GM10266 (cell line): ENCODE results near the gene PGAM2.

Experiments
- DNase-seq: peaks from one replicate; pipeline ENCODE4 v3.0.0; 2012; ENCODE audit errors: extremely low spot score
- TF ChIP-seq, protein P1 (sequence below): IDR thresholded peaks from 2 replicates; pipeline ENCODE4 v1.5.1; 2012; ENCODE audit warnings: mild to moderate bottlenecking, low read depth; ENCODE audit not compliant: control insufficient read depth, insufficient read depth; ENCODE audit errors: missing control alignments

PGAM2 gene

DNA sequence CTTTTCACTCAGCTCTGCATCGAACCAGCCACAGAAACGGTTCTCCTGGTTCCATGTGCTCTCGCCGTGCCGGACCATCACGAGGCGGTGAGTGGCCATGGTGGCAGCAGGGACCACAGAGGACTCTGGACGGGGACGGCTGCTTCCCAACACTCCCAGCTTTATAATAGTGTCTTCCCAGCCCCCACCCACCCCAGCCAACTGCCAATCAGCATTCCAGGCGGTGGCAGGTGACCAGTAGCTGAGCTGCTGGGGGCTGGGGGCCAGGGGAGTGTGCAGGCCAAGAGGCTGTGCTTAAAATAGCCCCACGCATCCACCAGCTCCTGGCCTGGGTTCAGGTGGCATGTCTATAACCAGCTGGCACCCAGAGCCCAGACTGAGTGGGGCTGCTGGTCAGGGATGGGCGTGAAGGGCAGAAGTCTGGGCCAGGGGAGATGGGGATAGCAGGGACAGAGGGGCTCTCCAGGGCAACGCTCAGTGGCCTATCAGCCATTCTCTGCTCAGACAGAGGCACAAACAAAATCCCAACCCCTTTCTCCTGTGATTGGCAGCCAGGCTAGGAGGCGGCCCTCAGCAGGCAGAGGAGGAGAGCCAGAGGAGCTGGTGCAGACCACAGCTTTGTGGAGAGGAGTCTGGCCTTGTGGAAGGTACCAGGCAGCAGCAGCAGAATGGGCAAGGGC is at the start of gene PGAM2:
TSS of gene PGAM2 (minus strand) at position 137 of the 680 bp plus-strand sequence. CDS start at position 99, 38 bp downstream.
- TF ChIP-seq, protein P1, sequence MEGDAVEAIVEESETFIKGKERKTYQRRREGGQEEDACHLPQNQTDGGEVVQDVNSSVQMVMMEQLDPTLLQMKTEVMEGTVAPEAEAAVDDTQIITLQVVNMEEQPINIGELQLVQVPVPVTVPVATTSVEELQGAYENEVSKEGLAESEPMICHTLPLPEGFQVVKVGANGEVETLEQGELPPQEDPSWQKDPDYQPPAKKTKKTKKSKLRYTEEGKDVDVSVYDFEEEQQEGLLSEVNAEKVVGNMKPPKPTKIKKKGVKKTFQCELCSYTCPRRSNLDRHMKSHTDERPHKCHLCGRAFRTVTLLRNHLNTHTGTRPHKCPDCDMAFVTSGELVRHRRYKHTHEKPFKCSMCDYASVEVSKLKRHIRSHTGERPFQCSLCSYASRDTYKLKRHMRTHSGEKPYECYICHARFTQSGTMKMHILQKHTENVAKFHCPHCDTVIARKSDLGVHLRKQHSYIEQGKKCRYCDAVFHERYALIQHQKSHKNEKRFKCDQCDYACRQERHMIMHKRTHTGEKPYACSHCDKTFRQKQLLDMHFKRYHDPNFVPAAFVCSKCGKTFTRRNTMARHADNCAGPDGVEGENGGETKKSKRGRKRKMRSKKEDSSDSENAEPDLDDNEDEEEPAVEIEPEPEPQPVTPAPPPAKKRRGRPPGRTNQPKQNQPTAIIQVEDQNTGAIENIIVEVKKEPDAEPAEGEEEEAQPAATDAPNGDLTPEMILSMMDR = no peak
- DNase-seq = no peak

DNA sequence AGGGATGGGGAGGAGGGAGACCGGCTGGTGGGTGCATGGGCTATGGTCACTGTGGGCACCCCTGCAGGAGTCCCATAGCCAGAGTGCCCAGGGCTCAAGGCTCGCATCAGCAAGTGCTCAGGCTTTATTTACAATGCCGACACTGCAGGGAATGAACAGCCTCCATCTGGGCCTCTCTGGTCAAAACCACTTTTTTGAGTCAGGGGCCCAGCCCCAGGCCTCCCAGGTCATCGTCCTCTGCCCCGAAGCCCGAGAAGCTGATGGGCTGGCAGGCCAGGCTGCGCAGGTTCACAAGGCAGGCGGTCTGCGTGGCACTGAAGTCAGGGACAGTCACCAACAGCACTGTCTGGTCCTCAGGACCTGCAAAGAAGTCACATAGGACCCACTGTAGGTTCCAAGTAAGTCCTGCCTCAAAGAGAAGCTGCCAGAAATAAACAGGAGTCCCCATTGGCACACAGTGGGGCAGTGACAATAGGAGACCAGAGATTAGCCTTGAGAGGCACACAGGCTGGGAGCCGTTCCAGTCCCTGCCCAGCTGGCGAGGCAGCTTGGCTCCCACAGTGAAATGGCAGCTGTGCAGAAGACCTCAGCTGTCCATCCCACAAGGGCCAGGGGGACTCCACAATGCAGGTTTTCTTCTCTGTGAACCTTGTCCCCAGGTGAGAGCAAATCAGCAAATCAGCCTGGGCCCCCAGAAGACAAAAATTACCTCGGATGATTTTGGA is 49.4 kb upstream of the PGAM2 start:
- no peak for DNase-seq
- TF ChIP-seq, protein P1 = no peak

DNA sequence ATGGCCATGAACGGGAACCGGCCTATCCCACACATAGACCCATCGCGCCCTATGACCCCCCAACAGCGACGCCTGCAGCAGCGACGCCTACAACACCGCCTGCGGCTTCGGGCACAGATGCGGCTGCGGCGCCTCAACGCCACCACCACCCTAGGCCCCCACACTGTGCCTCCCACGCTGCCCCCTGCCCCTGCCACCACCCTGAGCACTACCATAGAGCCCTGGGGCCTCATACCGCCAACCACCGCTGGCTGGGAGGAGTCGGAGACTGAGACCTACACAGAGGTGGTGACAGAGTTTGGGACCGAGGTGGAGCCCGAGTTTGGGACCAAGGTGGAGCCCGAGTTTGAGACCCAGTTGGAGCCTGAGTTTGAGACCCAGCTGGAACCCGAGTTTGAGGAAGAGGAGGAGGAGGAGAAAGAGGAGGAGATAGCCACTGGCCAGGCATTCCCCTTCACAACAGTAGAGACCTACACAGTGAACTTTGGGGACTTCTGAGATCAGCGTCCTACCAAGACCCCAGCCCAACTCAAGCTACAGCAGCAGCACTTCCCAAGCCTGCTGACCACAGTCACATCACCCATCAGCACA is 48.5 kb upstream of the PGAM2 start:
- TF ChIP-seq, protein P1 = no peak
- DNase-seq = no peak

DNA sequence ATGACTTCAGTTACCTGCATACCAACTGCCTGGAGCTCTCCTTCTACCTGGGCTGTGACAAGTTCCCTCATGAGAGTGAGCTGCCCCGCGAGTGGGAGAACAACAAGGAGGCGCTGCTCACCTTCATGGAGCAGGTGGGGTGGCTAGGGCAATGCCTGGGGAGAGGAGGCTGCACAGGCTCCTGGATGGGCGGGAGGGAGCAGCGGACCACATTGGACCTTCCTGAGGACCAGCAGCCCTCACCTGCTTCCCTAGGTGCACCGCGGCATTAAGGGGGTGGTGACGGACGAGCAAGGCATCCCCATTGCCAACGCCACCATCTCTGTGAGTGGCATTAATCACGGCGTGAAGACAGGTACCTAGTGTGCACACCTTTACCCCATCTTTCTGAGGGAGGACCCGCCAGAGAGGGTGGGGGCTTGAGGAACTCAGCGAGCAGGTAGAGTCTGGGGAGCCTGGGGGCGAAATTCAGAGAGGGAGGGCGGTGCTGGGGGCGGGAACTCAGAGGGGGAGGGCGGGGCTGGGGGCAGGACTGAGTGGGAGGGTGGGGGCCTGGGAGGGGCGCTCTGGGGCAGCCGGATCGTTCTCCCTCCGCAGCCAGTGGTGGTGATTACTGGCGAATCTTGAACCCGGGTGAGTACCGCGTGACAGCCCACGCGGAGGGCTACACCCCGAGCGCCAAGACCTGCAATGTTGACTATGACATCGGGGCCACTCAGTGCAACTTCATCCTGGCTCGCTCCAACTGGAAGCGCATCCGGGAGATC is 47.8 kb upstream of the PGAM2 start:
- no peak for DNase-seq
- TF ChIP-seq, protein P1 = no peak

DNA sequence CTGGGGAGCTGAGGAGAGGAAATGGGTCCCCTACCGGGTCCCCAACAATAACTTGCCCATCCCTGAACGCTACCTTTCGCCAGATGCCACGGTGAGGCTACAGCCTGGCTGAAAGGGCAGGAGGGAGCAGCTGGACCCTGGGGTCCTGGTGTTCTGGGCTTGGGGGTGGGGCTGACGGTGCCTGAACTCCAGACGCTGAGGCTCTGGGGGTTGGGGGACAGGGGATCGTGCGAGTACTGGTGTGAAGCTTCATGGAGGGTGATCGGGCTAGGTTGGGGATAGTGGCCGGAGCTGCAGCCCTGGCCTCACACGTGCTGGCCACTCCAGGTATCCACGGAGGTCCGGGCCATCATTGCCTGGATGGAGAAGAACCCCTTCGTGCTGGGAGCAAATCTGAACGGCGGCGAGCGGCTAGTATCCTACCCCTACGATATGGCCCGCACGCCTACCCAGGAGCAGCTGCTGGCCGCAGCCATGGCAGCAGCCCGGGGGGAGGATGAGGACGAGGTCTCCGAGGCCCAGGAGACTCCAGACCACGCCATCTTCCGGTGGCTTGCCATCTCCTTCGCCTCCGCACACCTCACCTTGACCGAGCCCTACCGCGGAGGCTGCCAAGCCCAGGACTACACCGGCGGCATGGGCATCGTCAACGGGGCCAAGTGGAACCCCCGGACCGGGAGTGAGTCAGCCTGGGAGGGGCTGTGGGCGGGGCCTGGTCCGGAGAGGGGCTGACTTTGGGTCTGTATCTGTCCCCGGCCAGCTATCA is 47.0 kb upstream of the PGAM2 start:
- DNase-seq = no peak
- TF ChIP-seq, protein P1 = no peak

DNA sequence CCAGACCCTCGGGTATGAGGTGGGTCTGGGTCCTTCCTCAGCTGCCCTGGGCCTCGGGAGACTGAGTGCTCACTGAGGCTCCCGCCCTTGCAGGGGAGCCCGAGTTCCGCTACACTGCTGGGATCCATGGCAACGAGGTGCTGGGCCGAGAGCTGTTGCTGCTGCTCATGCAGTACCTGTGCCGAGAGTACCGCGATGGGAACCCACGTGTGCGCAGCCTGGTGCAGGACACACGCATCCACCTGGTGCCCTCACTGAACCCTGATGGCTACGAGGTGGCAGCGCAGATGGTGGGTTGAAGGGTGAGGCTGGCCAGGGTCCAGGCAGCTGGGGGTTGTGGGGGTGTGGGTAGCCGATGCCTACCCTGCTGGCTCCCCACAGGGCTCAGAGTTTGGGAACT is 46.4 kb upstream of the PGAM2 start:
- DNase-seq = no peak

More for the DNA sequence above, 46.4 kb upstream of the PGAM2 start:
- TF ChIP-seq, protein P1 = no peak
